Measurements from ENCODE around the gene CD9.
"Not testable (repeated sequence)": the region's sequence is repeated elsewhere in the genome, so short reads cannot be mapped to it uniquely, and the experiment has no call there.

The CD9 gene

DNA sequence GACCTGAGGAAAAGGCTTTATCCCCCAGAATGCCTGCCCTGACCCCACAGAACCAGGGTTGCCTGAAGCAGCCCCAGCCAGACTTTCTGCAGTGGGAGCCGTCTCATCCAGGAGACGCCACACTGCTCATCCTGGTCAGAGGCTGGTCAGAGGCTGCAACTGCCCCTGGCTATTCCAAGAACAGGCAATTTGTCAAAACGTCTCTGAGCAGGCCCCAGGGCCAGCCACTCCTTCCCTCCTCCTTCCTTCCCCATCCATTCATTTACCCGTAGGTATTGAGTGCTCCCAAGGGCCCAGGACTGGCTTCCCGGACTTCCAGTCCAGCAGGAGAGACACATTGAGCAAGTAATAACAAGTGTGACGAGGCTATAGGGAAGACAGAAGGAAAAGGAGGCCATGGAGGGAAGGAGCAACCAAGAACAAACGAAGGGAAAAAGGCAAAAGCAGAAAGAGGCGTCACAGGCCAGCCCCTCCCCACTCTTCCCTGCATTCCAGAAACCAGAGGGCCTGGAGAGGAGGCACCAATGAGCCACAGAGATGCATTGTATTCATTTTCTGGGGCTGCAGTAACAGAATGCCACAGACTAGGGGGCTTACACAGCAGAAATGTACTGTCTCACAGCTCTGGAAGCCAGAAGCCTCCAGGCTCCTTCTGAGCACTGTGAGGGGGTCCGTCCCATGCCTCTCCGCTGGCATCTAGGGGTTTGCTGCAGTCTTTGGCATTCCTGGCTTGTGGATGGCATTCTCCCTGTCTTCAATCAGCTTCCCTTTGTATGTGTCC is 21.0 kb upstream of the CD9 start:
- DNase-seq (ENCODE audit: extremely low read depth in 1 of 2, low read depth in 1 of 2): no peak

DNA sequence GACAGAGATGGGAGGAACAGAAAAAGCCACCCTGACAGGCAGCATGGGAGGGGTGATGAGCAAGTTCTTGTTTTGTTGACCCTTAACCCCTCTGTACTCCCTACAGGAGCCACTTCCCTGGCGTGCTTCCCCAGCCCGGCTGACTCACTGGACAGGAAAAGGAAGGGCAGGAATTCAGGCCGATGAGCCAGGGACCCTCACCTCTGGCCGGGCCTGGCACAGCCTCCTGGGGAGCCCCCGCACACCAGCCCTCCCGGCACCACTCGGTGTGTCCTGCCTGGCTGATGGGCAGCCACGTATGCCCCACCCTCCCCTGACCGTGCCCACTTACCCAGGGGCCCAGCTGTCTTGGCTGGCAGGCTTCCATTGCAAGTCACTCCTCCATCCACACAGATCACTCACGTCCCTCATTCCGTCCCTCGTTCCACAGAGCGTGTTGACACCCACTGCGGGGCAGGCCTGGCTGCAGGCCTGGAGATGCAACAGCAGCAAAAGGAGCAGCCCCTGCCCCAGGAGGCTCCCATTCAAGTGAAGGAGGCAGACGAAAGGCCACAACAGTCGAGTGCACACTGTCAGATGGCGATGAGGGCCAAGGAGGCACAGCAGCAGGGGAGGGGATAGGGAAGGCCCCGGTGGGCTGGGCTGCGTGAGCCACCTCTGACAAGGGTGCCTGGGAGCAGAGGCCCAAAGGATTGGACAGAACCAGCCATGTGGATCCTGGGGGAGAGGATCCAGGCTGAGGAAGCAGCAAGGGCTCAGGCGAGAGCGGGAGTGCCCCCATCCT is 19.7 kb upstream of the CD9 start:
- DNase-seq (ENCODE audit: extremely low read depth in 1 of 2, low read depth in 1 of 2): no peak

DNA sequence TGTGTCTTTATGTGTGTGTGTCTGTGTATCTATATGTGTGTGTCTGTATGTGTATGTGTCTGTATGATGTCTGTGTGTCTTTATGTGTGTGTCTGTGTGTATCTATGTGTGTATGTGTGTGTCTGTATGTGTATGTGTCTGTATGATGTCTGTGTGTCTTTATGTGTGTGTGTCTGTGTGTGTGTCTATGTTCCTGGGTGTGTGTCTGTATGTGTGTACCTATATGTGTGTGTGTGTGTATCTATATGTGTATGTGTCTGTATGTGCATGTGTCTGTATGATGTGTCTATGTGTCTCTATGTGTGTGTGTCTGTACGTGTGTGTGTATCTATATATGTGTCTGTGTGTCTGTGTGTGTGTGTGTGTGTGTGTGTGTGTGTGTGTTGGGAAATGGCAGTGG is 19.0 kb upstream of the CD9 start:
- no peak for DNase-seq (ENCODE audit: extremely low read depth in 1 of 2, low read depth in 1 of 2)

DNA sequence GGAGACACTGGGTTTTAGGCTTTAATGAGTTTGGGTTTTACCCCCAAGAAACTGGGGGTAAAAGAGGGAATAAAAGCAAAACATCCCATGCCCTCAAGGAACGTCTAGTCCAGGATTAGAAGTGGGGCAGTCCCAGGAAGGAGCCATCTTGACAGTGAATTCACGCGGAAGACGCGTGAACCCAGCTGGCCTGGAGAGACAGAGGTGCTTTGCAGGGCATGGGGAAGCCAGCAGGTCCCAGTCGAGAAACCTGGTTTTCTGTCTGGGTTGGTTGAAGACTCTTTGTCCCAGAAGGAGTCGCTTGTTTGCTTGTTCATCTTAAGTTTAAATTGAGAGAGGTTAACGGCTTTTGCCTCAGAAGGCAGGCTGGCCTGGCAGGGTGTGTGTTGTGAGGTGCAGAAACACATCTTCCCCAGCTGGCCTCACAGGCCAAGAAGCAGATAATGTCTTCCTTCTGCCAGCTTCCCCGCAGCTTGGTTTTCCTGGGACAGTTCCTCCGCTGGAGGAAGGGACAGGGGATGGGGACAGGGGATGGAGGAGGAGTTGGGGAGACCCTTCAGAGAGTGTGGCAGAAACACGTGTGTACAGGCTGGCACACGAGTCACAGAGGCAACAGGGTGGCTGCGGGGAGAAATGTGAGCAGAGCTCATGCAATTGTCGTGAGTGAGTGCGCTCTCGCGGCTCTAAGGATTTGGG is 18.5 kb upstream of the CD9 start:
- no peak for DNase-seq (ENCODE audit: extremely low read depth in 1 of 2, low read depth in 1 of 2)

DNA sequence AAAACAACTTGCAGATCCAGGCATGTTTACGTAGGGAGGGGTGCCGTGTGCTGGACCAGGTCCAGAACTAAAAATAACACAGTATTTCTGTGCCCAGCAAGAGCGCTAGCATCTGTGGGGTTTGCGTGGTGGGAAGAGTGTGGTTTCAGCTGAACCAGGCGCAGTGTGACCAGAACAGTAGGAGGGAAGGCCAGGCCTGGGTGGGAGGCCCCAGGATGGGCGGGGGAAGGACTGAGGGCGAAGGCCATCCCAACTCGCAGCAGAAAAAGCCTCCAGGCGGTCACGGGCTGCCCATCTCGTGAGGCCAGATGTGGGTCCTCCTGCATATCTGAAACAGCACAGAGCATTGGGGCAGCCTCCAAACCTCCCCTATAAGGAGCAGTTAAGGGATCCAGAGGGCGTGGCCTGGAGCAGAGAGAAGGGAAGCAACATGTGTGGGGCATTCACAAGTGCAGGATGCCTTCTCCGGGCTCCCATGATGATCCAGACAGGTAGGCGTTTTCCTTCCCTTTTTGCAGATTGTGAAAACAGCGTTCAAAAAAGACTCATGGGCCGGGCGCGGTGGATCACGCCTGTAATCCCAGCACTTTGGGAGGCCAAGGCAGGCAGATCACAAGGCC is 17.8 kb upstream of the CD9 start:
- no peak for DNase-seq (ENCODE audit: extremely low read depth in 1 of 2, low read depth in 1 of 2)

DNA sequence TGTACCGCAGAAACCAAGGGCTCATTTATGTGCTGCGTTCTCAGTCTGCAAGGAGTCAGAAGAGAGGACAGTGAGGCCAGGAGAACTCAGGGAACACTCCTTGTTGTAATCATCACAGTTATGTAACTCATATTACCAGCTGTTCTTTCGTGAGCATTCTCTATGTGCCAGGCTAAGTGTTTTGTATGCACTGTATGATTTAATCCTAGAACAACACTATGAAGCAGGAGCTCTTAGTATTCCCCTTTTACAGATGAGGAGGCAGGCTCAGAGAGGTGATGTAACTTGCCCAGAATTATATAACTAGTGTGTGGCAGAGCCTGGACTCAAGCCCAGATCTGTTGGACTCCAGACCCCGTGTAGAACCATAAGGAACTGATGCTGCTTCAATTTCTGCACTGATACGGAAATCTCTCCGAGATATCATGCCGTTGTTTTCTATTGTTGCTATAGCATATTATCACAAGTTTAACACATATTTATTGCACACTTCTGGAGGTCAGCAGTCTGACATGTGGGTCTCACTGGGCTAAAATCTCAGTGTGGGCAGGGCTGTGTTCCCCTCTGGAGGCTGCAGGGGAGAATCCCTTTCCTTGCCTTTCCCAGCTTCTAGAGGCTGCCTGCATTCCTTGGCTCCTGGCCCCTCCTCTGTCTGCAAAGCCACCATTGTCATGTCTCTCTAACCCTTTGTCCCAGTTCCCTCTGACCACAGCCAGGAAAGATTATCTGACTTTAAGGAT is 16.3 kb upstream of the CD9 start:
- DNase-seq (ENCODE audit: extremely low read depth in 1 of 2, low read depth in 1 of 2): no peak

DNA sequence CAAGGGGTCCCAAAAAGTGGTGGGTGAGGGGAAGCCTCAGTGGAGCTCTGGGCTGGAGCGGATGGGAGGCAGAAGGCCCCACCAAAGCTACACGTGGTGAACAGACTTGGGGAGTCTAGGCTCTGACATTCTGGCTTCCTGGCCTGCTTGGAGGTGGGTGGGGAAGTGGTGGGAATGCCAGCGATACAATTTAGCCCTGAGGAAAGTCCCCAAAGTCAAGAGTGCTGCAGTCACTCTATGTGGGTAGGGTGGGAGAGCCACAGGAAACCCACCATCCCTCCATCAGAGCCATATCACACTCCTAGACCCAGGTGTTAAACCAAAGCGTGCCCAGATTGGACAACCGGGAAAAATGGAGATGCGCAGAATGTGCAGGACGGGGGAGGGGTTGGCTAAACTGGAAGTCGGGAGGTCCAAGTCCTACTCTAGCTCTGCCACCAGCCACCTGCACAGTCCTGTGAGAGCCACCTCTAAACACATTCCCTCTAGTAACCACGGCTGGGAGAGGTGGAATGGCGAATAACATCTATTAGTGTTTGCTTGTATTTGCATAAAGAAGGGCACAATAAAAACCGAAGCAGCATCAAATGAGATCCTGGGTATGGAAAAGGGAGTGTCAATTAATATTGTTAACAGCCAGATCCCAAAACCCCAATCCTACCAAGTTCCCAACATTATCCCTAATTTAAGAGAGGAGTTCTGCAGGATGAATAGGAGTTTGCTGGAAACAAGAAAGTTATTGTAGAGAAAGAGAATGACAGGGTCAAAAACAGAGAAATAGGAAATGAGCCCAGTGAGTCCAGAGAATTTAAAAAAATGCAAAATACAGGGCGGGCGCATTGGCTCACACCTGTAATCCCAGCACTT is 14.0 kb upstream of the CD9 start:
- no peak for DNase-seq (ENCODE audit: extremely low read depth in 1 of 2, low read depth in 1 of 2)

DNA sequence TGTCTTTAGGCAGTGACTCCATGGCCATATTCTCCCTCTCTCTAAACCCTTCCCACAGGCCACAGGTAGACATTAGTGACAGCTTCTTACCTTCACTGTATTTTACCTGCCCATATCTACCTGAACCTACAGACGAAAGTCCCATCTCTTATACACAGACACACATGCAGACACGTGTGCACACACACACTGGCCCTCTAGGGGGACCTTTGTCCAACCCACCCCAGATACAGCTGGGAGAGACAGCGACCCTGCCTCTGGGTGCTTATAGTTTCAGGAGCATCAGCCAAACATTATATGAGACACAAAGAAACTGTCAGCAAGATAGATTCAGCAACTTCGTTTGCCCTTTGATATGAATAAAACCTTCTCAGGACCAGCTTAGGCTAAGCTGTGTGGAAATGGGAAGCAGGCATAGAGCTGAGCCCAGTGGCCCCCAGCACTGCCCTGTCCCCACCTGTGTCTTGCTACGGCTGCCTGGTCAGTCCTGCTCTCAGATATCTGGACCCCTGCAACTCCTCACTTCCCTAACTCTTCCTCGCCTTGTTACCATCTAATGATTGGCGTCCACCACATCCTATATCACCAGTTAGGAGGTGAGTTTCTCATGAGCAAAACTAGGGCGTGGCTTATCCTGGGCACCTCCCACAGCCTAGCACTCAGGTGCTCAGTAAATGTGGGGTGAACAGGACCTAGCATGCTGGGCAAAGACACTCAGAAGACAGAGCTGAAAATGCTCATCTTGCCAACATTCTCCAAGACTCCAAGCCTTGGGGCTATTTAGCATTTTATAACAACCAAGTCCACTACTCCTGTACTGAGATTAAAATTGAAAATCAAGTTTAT is 12.0 kb upstream of the CD9 start:
- DNase-seq (ENCODE audit: extremely low read depth in 1 of 2, low read depth in 1 of 2): no peak

DNA sequence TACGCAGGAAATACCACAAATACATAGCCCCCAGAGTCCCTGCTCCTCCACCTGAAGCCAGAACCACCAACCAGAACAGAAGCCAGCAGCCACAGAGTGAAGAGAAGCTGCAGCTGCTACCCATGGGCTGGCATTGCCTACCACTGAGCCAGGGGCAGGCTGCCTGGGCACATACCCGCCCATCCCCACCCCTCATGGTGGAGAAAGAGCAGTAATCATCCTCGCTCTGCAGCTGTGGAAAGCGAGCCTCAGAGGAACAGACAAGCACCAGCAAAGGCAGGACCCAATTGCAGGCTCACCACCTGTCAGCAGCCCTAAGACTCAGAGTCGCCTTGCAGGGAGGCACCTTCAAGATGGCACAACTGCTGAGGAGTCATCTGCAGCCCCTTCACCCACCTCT is 11.2 kb upstream of the CD9 start:
- no peak for DNase-seq (ENCODE audit: extremely low read depth in 1 of 2, low read depth in 1 of 2)

DNA sequence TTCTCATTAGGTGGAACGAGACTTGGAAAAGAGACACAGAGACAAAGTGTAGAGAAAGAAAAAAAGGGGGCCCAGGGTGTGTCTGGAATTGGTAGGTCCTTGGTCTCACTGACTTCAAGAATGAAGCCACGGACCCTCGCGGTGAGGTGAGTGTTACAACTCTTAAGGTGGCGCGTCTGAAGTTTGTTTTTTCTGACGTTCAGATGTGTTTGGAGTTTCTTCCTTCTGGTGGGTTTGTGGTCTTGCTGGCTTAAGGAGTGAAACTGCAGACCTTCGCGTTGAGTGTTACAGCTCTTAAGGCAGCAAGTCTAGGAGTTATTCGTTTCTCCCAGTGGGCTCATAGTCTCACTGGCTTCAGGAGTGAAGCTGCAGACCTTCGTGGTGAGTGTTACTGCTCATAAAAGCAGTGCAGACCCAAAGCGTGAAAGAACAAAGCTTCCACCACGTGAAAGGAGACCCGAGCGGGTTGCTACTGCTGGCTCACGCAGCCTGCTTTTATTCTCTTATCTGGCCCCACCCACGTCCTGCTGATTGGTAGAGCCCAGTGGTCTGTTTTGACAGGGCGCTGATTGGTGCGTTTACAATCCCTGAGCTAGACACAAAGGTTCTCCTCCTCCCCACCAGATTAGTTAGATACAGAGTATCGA is 10.1 kb upstream of the CD9 start:
- DNase-seq (ENCODE audit: extremely low read depth in 1 of 2, low read depth in 1 of 2): not testable (repeated sequence)

DNA sequence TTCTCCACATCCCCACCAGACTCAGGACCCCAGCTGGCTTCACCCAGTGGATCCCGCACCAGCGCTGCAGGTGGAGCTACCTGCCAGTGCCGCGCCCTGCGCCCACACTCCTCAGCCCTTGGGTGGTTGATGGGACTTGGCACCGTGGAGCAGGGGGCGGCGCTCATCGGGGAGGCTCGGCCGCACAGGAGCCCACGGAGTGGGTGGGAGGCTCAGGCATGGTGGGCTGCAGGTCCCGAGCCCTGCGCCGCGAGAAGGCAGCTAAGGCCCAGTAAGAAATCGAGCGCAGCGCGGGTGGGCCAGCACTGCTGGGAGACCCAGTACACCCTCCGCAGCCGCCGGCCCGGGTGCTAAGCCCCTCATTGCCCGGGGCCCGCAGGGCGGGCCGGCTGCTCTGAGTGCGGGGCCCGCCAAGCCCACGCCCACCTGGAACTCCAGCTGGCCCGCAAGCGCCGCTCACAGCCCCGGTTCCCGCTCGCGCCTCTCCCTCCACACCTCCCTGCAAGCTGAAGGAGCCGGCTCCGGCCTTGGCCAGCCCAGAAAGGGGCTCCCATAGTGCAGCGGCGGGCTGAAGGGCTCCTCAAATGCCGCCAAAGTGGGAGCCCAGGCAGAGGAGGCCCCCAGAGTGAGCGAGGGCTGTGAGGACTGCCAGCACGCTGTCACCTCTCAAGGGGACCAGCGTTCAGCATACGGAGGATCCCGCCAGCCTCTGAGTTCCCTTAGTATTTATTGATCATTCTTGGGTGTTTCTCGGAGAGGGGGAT is 9.3 kb upstream of the CD9 start:
- DNase-seq (ENCODE audit: extremely low read depth in 1 of 2, low read depth in 1 of 2): not testable (repeated sequence)

DNA sequence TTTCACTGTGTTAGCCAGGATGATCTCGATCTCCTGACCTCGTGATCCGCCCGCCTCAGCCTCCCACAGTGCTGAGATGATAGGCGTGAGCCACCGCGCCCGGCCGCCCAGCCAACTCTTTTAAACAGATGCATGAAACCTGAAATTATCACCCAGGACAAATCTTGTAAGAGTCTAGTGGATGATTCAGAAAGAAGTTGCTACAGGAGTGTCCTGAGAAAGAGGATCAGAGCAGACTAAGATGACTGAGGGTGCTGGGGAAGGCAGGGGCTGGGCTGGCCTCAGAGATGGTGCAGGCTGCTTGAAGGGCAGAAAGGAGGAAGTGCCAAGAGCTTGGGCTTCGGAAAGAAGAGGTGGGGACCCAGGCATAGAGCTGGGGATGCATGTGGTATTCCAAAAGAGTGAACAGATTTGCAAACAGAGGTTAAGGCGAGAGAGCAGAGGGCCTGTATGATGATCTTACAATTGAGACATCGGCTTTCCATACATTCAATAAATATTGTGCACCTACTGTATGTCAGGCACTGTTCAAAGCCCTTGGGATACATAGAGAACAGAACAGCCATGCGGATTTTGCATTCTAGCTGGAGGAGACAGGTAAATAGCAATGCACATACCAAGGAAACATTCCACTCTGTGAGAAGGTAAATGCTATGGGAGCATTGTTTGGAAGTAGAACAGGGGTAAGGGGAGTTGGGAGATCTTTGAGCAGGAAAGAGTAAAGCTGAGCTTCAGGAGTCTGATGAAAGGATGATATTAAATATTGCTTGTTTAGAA is 7.4 kb upstream of the CD9 start:
- no peak for DNase-seq (ENCODE audit: extremely low read depth in 1 of 2, low read depth in 1 of 2)

DNA sequence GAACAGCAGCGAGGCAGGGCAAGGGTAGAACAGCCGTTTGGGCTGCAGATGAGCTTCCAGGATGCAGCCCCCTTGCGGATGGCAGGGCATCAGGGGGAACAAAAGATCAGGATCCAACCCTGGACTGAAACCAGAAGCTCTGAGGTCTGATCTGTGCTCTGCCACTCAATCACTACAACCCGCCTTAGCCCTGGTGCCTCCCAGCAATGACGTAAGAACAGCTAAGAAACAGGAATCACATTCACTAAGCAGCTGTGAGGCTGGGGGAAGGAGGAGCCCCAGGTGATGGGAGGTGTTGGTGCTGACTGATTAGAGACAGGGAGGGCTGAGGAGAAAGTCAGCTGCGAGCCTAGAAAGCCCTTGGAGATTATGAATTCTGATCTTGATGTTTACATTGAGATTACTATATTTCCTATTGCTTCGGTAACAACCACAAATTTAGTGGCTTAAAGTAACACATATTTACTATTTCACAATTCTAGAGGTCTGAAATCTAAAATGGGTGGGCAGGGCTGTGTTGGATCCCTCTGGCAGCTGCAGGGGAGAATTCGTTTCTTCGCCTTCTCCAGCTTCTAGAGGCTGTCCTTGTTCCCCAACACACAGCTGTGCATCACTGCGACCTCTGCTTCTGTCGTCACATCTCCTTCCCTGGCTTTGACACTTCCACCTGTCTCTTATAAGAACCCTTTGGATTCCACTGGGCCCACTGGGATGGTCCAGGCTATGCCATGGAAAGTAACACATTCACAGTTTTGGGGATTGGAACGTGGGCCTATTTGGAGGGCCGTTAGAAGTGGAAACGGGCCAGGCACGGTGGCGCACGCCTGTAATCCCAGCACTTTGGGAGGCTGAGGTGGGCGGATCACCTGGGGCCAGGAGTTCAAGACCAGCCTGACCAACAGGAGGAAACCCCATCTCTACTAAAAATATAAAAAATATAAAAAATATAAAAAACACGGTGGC is 6.1 kb upstream of the CD9 start:
- no peak for DNase-seq (ENCODE audit: extremely low read depth in 1 of 2, low read depth in 1 of 2)

DNA sequence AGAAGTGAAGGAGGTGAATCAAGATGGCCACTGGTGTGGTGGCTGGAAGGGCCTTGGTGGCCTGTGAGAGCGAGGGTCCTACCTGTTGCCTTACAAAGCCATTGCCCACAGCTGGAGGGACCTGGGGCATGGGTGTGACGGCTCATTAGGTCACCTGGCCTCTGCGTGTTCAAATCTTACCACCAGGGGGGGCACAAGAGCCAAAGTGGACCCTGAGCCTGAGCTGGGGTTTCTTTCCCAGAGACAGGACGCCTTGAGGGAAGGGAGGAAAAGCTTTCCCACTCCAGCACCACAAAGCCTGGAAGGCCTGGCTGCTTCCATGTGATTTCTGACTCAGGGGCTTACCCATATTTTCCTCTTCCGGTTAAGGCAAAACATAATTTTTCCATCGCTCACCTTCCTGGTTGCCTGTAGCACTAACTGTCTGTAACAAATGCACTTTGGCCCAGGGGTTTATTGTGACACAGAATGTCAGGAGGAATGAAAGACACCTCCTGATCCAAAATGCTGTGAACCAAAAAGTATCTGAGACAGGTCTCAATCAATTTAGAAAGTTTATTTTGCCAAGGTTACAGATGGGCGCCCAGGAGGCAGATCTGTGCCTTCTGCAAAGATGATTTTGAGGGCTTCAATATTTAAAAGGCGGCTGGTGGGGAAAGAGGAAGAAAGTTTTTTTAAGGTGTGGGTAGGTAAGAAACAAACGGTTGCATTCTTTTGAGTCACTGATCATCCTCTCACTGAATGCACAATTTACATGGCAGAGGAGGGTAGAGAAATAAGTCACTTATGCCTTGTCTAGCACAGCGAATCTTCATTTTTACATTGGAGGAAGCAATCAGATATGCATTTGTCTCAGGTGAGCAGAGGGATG is 4.3 kb upstream of the CD9 start:
- peak; percentile 40 to 45 for DNase-seq (ENCODE audit: extremely low read depth in 1 of 2, low read depth in 1 of 2)

DNA sequence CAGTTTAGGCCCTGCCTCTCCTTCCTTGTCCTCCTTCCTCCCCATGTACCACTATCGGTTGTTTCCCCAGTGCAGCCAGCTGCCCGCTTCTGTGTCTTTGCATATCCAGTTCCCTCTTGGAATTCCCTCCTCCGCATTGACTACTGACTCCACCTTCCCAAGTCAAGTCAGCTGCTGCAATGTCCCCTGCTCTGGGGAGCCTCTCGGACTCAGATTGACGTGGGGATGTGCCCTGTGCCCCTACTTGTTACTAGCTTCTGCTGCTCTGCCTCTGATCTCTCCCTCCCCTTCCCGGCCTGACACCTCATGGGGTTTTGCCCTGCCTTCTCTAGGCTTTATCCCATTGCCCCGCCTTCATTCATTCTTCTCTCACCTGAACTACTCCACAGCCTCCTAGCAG is 2.1 kb upstream of the CD9 start:
- no peak for DNase-seq (ENCODE audit: extremely low read depth in 1 of 2, low read depth in 1 of 2)
